GM19452 (cell line): ENCODE measurements around the gene RORC.
"Not testable (repeated sequence)": the region's sequence is repeated elsewhere in the genome, so short reads cannot be mapped to it uniquely, and the experiment has no call there.

Experiments
- ATAC-seq: cut with Tn5 transposase; IDR thresholded peaks from one replicate; pipeline ENCODE4 v1.9.1; 2021; ENCODE audit not compliant: unreplicated experiment

The RORC gene

DNA sequence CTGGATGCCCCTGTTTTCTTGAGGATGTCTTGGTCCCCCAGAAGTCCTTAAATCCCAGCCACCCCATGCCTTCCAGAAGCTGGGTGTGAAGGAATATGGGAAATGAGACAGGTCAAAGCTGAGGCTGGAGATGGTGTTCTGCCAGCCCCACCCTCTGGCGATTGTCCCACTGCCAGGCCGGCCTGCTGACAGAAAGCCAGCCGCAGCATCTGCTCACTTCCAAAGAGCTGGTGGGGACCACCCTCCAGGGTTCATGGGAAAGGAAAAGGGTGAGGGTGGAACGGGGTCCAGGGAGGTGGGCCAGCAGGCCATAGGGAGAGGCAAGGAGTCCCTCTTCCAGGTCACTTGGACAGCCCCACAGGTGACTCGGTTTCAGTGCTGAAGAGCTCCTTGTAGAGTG, 24.5 kb downstream of the RORC start:
- ATAC-seq: no peak

DNA sequence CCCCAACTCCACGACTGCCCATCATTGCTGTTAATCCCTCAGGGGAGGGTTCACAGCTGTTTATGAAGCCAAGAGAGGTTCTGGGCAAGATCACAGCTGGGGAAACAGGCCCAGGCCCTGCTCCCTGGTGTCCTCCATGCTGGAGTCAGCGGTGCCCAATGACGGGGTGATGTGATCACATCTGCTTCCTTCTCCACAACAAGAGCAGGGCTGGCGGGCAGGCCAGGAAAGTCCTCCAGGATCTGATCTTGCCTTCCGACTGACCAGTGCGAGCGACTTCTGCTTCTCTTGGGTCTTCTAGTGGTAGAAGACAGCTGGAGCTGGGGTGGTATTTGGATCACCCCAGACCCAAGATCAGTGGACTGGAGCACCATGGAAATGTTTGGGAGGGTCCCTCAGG, 25.4 kb downstream of the RORC start:
- no peak for ATAC-seq

DNA sequence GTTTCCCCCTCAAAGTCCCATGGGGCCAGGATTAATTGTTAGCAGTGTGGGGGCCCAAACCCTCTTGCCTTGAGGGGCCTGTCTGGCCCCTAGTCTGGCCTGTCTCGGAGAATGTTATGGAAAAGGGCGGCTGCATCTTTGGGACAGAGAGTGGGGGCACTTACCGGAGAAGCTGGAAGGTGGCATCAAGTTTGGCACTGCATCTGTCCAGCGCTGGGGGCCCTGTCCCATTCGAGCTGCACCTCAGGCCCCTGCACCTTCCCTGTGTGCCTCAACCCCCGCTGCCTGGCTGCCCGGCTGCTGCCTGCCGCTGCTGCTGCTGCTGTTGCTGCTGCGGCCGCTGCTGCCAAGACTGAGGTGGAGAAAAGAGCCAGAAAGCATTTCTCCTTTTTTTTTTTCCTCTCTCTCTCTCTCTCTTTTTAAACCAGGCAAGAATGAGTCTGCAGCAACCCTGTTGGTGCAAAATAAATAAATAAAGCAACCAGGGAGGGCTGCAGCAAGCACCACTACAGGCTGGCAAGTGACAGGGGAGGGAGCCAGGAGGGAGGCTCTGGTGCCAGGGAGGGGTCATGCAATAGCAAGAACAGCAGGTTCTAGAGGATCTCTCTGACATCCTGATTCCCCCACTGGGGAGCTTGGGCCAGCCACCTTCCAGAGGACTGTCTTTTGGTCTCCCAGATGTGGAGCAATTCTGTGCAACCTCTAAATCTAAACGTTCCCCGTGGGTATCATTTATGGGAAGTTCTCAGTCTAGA, 26.4 kb downstream of the RORC start, which contains the start of gene LINGO4:
Gene LINGO4, minus strand, starts transcription at position 354 of the 755 bp plus-strand sequence. CDS start 2,715 bp downstream, outside the sequence.
- no peak for ATAC-seq

DNA sequence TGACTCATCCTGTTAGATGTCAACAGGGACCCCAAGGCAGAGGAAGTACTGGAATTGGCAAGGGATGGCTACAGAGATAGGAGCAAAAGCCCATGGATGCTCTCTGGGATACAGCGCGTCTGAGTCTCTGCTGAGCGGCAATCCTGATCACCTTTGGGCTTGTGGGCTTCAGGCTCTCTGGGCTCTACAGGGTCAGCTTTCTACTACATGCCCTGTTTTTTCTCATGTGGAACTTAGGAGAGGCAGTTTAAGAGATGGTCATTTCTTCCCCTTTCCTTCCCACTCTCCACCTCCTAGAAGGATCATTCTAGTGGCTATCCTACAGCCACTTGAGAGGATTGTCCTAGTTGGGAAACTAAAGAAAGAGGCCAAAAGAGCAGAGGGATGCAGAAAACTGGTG, 27.7 kb downstream of the RORC start:
- ATAC-seq: no peak

DNA sequence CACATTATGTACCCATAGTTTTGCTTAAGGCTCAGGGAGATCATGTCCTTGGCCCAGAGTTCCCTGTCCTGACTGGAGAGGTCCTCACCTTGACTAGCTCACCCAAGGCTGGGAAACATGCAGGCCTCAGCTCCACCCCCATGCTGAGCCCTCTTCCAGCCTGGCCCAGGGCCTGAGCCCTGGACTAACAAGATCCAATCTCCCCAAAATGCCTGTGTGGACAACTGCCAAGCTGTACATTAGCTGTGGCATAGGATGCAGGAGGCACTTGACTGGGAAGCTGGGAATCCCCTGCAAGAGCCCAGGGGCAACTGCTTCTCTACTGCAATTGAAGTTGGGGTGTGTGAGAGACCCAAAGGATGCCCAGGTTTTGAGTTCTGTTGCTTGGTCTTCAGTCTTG, 28.4 kb downstream of the RORC start:
- ATAC-seq: no peak

DNA sequence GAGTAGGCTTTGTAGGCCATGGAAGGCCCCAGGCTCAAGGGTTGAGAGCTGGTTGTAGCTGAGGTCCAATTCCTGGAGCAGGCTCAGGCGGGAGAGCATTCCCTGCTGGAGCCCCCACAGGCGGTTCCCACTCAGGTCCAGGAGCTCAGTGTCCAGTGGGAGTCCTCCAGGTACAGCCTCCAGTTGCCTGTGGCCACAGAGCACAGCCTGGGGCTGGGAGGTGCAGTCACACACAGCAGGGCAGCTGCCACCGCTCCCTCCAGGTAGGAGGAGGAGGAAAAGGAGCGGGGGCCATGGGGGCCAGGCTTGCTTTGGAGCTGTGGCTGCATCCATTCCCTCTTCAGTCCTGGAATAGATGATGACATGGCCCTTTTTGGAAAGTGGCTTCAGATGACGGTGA, 29.2 kb downstream of the RORC start:
- ATAC-seq: no peak

DNA sequence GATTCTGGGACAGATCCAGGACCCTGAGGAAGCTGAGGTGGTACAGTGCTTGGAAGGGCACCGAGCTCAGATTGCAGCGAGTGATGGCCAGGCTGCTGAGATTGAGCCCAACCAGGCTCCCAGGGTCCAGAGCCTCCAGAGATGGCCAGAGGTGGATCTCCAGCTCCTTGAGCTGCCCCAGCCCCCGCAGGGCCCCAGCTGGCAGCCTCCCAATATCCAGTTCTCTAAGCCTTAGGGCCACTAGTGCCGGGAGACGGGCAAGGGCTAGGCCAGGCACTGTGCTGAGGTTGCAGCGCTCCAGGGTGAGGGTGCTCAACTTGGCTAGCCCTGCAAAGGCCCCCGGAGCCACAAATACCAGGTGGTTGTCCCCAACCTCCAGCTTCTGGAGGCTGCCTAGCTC, 29.8 kb downstream of the RORC start:
- no peak for ATAC-seq

DNA sequence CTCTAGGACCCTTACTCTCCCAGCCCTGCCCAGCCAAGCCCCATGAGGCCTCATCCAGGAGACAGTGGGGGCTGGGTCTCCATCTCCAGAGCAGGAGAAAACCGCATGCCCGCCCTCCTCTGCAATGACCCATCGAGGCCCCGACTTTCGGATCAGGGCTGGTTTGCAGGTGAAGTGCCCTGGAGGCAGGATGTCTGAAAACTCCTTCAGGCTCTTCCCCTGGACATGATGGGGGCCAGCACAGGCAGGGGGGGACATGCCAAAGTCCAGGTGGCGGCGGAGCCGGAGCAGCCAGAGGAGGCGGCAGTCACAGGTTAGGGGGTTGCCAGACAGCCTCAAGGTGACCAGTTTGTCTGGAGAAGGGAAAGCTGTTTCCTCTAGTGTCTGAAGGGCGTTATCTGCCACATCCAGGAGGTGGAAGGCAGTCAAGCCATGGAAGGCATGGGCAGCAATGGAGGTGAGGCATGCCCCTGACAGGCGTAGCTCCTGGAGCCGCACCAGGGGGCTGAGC, 30.2 kb downstream of the RORC start:
- ATAC-seq: no peak

DNA sequence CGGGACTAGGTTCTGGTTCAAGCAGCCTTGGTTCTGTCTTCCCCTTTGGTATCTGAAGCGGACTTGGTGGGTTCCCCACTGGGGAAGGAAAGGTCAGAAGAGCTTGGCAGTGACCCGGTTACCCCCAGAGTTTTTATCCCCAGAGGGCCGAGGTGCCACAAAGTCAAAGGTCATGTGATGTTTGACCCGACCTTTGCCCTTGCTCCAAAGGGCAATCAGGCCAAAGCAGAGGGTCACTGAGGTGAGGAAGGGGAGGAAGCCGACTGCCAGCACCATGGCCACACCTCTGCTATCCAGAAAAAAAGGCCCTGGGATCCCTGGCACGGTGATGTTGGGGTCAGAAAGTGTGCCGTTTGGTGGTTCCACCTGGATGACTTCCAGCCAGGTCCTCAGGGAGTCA, 30.8 kb downstream of the RORC start:
- ATAC-seq: no peak

DNA sequence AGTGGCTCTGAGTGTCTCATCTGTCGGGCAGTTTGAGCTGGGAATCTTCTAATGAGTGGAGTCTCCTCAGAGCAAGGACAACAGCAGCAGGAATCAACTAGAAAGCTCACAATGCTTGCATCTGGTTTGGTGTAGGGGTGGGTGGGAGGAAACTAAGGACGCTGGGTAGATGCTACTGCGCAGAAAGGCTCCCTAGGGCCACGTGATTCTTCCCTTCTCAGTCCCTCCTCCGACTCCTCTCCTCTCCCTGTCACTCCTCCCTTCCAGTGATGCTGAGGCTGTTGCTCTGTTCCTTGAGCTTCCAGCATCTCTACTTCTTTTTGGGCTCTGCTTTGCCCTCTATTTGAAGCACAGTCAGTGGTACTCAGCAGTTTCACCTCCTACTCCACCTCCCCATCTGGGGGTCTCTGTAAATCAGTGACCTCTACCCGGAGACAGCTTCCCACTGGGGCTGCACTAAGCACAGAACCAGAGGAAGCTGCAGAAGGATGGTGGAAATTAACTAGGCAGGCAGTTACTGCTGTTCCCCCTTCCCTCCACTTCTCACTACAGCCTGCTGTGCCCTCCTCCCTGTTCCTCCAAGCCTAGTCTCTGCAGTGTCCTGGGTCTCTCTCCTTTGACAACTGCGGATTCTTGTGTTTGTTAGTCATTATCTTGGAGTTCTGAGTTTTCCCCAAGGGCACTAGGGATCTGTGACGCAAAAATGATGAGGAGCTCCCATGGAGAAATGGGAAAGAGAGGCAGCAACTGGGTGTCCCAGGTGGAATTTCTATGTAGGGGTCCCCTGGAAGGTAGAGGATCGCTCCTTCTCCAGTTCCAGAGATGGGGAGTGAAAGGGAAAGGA, 32.2 kb downstream of the RORC start:
- ATAC-seq: no peak

DNA sequence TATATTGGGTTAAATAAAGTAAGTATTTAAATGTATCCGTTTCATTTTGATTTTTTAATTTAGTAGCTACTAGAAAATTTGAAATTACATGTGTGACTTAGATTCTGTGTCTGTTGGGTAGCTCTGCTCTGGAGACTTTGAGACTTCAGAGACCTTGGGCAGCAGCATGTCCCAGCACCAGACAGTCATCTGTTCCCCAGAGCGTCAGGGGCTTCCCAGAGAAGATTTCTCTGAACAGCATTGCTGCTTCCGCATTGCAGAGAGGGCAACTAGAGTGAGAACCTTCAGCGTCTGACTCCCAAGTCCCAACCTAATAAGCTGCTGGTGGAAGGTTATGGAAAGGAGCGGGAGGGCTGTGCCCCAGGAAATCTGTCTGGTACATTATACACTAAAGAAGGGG, 33.0 kb downstream of the RORC start:
- ATAC-seq: no peak

DNA sequence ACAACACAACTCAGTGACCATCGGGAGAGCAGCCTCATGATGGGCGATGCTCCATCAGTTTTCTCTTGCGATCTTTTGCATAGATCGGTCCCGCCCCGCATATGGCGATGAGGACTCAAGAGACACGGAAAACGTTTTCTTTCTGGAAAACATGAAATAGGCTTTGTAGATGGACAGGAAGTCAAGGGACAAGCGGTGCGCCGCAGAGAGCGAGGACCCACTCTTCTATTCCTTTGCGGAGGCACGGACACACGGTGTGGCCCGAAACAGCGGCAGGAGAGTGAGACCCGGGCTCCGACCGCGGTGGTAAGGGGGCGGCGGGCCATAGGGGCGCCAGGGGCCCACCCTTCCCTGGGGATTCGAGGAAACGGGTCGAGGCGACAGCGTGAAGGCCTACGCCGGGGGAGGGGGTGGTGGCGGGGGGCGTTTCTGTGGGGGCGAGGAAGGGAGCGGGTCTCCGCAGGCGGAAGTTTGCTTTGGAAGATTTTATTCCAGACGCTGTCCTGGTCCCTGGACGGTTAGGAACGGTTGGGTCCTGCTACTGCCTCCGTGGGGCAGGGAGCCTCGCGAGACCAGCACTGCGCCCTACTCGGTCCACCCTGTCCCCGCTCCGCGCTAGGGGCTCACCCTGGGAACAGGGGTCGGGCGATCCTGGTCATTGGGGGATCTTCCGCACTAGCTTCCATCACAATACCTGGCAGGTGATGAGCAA, 40.5 kb downstream of the RORC start:
- ATAC-seq: no peak

DNA sequence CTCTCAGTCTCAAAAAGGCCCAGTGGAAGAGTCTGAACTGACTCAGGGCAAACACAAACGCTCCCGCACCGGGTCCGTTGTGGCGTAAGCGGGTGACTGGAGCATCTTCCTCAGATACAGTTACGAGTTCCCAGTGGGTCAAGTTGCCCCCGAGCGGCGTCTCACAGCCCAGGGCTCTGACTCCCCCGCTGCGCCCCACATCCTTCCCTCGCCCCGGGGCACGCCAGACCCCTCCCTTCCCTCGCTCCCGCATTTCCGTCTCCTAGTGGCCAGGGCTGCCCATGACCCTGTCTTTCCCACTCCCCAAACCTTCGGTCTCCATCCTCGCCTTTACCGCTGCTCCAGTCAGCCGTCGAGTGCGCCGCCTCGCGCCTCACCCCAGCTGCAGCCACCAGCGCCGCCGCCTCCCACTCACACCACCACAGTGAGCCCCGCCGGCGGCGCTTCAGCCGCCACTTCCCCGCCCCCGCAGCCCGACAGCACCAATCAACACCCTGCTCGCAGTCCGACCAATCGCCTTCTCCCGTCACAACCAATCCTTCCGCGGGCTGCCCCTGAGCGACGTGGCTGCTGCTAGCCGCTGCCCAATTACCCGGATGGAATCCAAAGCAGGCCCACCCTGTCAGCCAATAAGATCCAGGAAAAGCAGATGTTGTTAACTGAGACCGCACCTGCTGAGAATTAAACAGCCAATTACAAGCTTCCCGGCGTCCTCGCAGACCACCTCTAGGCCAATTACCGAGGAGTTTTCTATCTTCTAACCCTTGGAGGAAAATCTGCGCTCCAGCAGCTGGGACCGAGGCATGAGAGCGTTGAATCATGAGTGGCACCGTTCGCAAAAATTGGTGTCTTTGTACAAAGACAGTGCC, 41.3 kb downstream of the RORC start, which contains the start of gene TDRKH:
Gene TDRKH, minus strand, starts transcription at position 430 of the 869 bp plus-strand sequence. CDS start 7,478 bp downstream, outside the sequence.
- ATAC-seq: peak; percentile 95

DNA sequence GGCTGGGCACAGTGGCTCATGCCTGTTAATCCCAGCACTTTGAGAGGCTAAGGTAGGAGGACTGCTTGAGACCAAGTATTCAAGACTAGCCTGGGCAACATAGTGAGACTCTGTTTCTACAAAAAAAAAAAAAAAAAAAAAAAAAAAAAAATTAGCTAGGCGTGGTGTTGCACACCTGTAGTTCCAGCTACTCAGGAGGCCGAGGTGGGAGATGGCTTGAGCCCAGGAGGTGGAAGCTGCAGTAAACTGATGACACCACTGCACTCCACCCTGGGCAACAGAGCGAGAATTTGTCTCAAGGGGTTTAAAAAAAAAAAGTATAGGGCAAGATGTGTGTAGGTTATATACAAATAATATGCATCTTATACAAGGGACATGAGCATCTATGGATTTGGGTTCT, 43.9 kb downstream of the RORC start:
- ATAC-seq: no peak

DNA sequence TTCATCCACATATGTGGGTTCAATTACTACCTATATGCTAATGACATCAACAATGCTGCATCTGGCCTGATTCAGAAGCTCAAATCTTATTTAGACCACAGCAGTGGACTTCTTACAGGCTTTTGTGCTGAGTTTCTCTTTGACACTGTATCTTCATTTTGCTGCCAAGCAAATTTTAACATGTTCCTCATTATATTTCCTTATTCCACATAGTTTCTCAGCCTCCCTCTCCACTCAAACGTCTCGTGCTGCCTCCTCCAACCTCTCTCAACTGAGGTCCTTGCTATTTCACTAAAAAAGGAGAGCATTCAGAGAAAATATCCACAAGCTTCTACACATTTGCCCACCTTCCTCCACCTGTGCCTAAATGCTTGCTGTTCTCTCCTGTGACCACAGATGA, 47.8 kb downstream of the RORC start:
- ATAC-seq: no peak

DNA sequence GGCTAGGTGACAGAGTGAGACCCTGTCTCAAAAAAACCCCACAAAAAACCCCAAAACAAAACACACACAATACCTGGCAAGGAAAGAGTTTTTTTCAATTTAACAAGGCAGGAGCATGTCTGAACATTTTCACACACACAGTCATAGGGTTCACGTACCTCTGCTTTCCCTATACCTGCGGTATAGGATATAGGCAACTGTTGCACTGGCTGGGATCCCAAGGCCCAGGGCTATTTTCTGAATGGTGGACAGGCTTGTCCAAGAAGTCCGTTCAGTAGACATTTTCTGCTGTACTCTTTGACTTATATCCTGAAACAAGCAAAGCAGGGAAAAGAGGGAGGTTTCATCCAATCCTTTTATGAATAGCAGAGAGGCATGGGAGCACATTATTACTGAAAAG, 48.9 kb downstream of the RORC start:
- no peak for ATAC-seq

DNA sequence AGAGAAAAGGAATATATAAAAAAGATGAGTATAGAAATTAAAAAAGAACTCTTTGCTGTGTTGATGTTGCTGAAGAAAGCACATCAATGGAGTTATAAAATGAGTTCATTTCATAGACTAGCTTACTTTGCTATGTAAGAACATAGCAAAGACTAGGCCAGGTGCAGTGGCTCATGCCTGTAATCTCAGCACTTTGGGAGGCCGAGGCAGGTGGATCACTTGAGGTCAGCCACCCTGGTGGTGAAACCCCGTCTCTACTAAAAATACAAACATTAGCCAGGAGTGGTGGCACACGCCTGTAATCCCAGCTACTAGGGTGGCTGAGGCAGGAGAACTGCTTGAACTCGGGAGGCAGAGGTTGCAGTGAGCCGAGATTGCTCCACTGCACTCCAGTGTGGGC, 49.6 kb downstream of the RORC start:
- not testable (repeated sequence) for ATAC-seq

DNA sequence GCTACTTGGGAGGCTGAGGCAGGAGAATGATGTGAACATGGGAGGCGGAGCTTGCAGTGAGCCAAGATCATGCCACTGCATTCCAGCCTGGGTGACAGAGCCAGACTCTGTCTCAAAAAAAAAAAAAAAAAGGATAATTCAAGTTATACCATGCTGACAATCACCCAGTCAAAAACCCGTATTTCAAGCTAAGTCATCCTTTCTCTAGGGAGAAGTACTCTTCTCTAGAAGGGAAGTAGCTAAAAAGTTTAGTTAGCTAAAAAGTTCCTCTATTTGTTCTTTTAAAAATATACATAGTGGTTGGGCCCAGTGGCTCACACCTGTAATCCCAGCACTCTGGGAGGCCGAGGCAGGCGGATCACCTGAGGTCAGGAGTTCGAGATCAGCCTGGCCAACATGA, 50.9 kb downstream of the RORC start:
- not testable (repeated sequence) for ATAC-seq

DNA sequence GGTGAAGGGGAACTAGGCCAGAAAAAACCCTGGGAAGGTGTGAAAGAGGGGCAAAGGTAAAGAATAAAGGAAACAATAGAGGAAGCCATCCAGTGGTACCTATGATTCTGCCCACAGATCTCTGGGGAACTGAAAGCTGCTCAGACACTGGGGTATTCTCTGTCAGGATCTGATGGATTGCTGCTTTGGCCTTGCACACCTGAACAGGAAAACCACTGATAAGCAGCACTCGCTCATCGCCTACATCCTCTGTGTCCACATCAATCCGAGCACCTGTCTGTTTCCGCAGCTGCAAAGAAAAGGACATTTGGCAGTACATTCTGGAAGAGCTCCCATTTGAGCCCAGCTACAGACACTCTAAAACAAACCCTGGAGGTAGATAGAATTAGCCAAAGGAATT, 51.8 kb downstream of the RORC start:
- no peak for ATAC-seq

DNA sequence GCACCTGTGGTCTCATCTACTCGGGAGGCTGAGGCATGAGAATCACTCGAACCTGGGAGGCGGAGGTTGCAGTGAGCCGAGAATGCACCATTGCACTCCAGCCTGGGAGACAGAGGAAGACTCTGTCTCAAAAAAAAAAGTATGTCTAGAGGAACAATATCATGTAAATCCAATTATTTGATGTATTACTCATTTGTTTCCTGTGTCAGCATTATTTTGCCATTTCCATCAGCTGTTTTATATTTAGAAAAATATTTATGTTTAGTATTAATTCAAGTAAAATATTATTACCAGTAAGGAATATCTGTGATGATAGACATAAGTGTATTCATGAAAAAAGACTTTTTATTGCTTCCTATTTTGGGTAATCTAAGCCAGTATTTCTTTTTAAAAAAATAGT, 54.3 kb downstream of the RORC start:
- ATAC-seq: no peak
